Parathyroid adenoma (tissue), 2 donors: ENCODE data around the gene ZBTB20.

Source experiments
- H2AFZ ChIP-seq: fragments of 300-600 bp; sonication (generic); one replicate; pipeline ENCODE4 v1.7.0; 2017; ENCODE audit warnings: antibody characterized with exemption, mild to moderate bottlenecking
- H3K27ac ChIP-seq: fragments of 300-600 bp; sonication (generic); one replicate; pipeline ENCODE4 v1.7.0; 2017
- H3K27me3 ChIP-seq: fragments of 300-600 bp; sonication (generic); one replicate; pipeline ENCODE4 v1.7.0; 2017; ENCODE audit warnings: low read length; ENCODE audit not compliant: control insufficient read depth, insufficient read depth
- H3K36me3 ChIP-seq: fragments of 300-600 bp; sonication (generic); one replicate; pipeline ENCODE4 v1.7.0; 2017; ENCODE audit warnings: low read length; ENCODE audit not compliant: control insufficient read depth, insufficient read depth
- H3K4me1 ChIP-seq: fragments of 300-600 bp; sonication (generic); one replicate; pipeline ENCODE4 v1.7.0; 2017; ENCODE audit warnings: control low read depth
- H3K4me2 ChIP-seq: fragments of 300-600 bp; sonication (generic); one replicate; pipeline ENCODE4 v1.7.0; 2017; ENCODE audit warnings: low read length
- H3K4me3 ChIP-seq: fragments of 300-600 bp; sonication (generic); one replicate; pipeline ENCODE4 v1.7.0; 2017; ENCODE audit warnings: low read depth, low read length
- H3K79me2 ChIP-seq: fragments of 300-600 bp; sonication (generic); one replicate; pipeline ENCODE4 v1.7.0; 2017; ENCODE audit warnings: control low read depth
- H3K9ac ChIP-seq: fragments of 300-600 bp; sonication (generic); one replicate; pipeline ENCODE4 v1.7.0; 2017; ENCODE audit warnings: mild to moderate bottlenecking
- H3K9me3 ChIP-seq: fragments of 300-600 bp; sonication (generic); one replicate; pipeline ENCODE4 v1.7.0; 2017; ENCODE audit warnings: low read length; ENCODE audit not compliant: control insufficient read depth
- CTCF ChIP-seq: fragments of 300-600 bp; sonication (generic); IDR thresholded peaks from one replicate; pipeline ENCODE4 v1.7.0; 2017; ENCODE audit warnings: antibody characterized with exemption, mild to moderate bottlenecking
- donor health status: primary hyperparathyroidism.

ZBTB20 gene

GRCh38 chr3:114406286-114406685 lies 740.8 kb downstream of the ZBTB20 start:
- H3K4me2 ChIP-seq: no peak overlapping the region
- H3K4me1 ChIP-seq: peaks cover 2% of the 10 kb centered on the region
- no peaks in the 10 kb centered on the region for H3K79me2 ChIP-seq
- no peak overlapping the region for H3K27ac ChIP-seq
- H3K4me3 ChIP-seq: no peak overlapping the region
- no peaks in the 10 kb centered on the region for H3K9me3 ChIP-seq
- no peaks in the 10 kb centered on the region for H3K27me3 ChIP-seq
- no peaks in the 10 kb centered on the region for H3K36me3 ChIP-seq
- H3K9ac ChIP-seq: no peak overlapping the region
- no peak overlapping the region for H2AFZ ChIP-seq
- no peak for TF ChIP-seq CTCF

GRCh38 chr3:114405202-114405990 lies 741.7 kb downstream of the ZBTB20 start:
- Histone ChIP-seq H3K27me3 (no peaks in the 10 kb centered on the region), H3K27ac (no peak overlapping the region), H2AFZ (no peak overlapping the region), H3K9ac (no peak overlapping the region), H3K79me2 (no peaks in the 10 kb centered on the region), H3K4me2 (no peak overlapping the region), H3K4me1 (peaks cover 2% of the 10 kb centered on the region), H3K36me3 (no peaks in the 10 kb centered on the region), H3K4me3 (no peak overlapping the region), H3K9me3 (no peaks in the 10 kb centered on the region)
- no peak for TF ChIP-seq CTCF

- H3K4me3 ChIP-seq: no peak overlapping the region
Measured at GRCh38 chr3:114404590-114404989, 742.5 kb downstream of the ZBTB20 start.

GRCh38 chr3:114402838-114403237 lies 744.2 kb downstream of the ZBTB20 start:
- Histone ChIP-seq H3K4me3 (no peak overlapping the region), H3K27ac (no peak overlapping the region), H3K36me3 (no peaks in the 10 kb centered on the region), H3K4me2 (no peak overlapping the region), H2AFZ (no peak overlapping the region), H3K79me2 (peaks cover 2% of the 10 kb centered on the region), H3K4me1 (peaks cover 2% of the 10 kb centered on the region), H3K27me3 (no peaks in the 10 kb centered on the region), H3K9ac (no peak overlapping the region), H3K9me3 (no peaks in the 10 kb centered on the region)
- TF ChIP-seq CTCF: no peak

More at GRCh38 chr3:114404590-114404989, 742.5 kb downstream of the ZBTB20 start:
- TF ChIP-seq CTCF: no peak
- H3K4me2 ChIP-seq: no peak overlapping the region
- no peaks in the 10 kb centered on the region for H3K79me2 ChIP-seq
- no peak overlapping the region for H3K9ac ChIP-seq
- no peaks in the 10 kb centered on the region for H3K27me3 ChIP-seq
- peaks cover 2% of the 10 kb centered on the region for H3K4me1 ChIP-seq
- H3K9me3 ChIP-seq: no peaks in the 10 kb centered on the region
- no peaks in the 10 kb centered on the region for H3K36me3 ChIP-seq
- no peak overlapping the region for H3K27ac ChIP-seq
- H2AFZ ChIP-seq: no peak overlapping the region

- no peak overlapping the region for H3K9ac ChIP-seq
- no peaks in the 10 kb centered on the region for H3K9me3 ChIP-seq
- H3K27ac ChIP-seq: no peak overlapping the region
- no peaks in the 10 kb centered on the region for H3K36me3 ChIP-seq
- peaks cover 2% of the 10 kb centered on the region for H3K4me1 ChIP-seq
- TF ChIP-seq CTCF: no peak
- H3K4me3 ChIP-seq: no peak overlapping the region
- no peak overlapping the region for H3K4me2 ChIP-seq
- H3K79me2 ChIP-seq: peaks cover 2% of the 10 kb centered on the region
- H3K27me3 ChIP-seq: no peaks in the 10 kb centered on the region
- no peak overlapping the region for H2AFZ ChIP-seq
Measured at GRCh38 chr3:114401346-114401745, 745.7 kb downstream of the ZBTB20 start.
